H9 (cell line): ENCODE data around the gene DENND5B. TPM values are rescaled to one million over a fixed set of nuclear protein-coding genes. Genes with fewer than 3 reads are reported as not detected.

ENCODE experiments used
- DNase-seq: peaks from one replicate; pipeline ENCODE4 v3.0.0-alpha.2; 2017
- H2AFZ ChIP-seq: one replicate; pipeline ENCODE4 v1.6.1; 2013; ENCODE audit warnings: mild to moderate bottlenecking, low read length, control low read depth, moderate library complexity
- H2AK5ac ChIP-seq: 2 replicates; pipeline ENCODE4 v1.6.1; 2013; ENCODE audit warnings: low read length, control low read depth, mixed read lengths; ENCODE audit not compliant: insufficient read length
- H2BK120ac ChIP-seq: one replicate; pipeline ENCODE4 v1.6.1; 2013; ENCODE audit warnings: low read depth, mild to moderate bottlenecking, low read length, control low read depth, inconsistent platforms; ENCODE audit not compliant: poor library complexity, severe bottlenecking
- H2BK12ac ChIP-seq: 2 replicates; pipeline ENCODE4 v1.6.1; 2013; ENCODE audit warnings: low read length, control low read depth, mixed read lengths, low read depth; ENCODE audit not compliant: insufficient read length
- H2BK15ac ChIP-seq: 2 replicates; pipeline ENCODE4 v1.6.1; 2013; ENCODE audit warnings: low read depth, low read length, control low read depth
- H2BK20ac ChIP-seq: one replicate; pipeline ENCODE4 v1.6.1; 2013; ENCODE audit warnings: low read depth, mild to moderate bottlenecking, low read length, control low read depth, inconsistent platforms; ENCODE audit not compliant: poor library complexity, severe bottlenecking
- H2BK5ac ChIP-seq: 2 replicates; pipeline ENCODE4 v1.6.1; 2013; ENCODE audit warnings: low read length, control low read depth, mixed read lengths; ENCODE audit not compliant: insufficient read length
- H3K14ac ChIP-seq: 2 replicates; pipeline ENCODE4 v1.6.1; 2013; ENCODE audit warnings: low read length, control low read depth; ENCODE audit not compliant: insufficient read depth
- H3K18ac ChIP-seq: 2 replicates; pipeline ENCODE4 v1.6.1; 2013; ENCODE audit warnings: low read depth, mild to moderate bottlenecking, mixed read lengths, low read length, control low read depth; ENCODE audit not compliant: insufficient read length
- H3K23ac ChIP-seq: 2 replicates; pipeline ENCODE4 v1.6.1; 2013; ENCODE audit warnings: low read length, control low read depth, mixed read lengths, low read depth; ENCODE audit not compliant: insufficient read length
- H3K23me2 ChIP-seq: 2 replicates; pipeline ENCODE4 v1.6.1; 2013; ENCODE audit warnings: low read depth, mild to moderate bottlenecking, mixed read lengths, low read length, control low read depth; ENCODE audit not compliant: insufficient read length, poor library complexity, severe bottlenecking
- H3K27ac ChIP-seq: 2 replicates; pipeline ENCODE4 v1.5.1; 2013; ENCODE audit warnings: low read length, control low read depth, mixed read lengths, low read depth; ENCODE audit not compliant: insufficient read length
- H3K27me3 ChIP-seq: 2 replicates; pipeline ENCODE4 v1.6.1; 2013; ENCODE audit warnings: low read length, control low read depth, inconsistent platforms; ENCODE audit not compliant: insufficient read depth
- H3K4ac ChIP-seq: 2 replicates; pipeline ENCODE4 v1.6.1; 2013; ENCODE audit warnings: low read depth, mild to moderate bottlenecking, control low read depth, inconsistent platforms, low read length, moderate library complexity
- H3K4me1 ChIP-seq: 2 replicates; pipeline ENCODE4 v1.6.1; 2013; ENCODE audit warnings: low read length, control low read depth, inconsistent platforms; ENCODE audit not compliant: insufficient read depth
- H3K4me2 ChIP-seq: 2 replicates; pipeline ENCODE4 v1.6.1; 2013; ENCODE audit warnings: low read length, control low read depth, mixed read lengths; ENCODE audit not compliant: insufficient read length, insufficient read depth
- H3K56ac ChIP-seq: 2 replicates; pipeline ENCODE4 v1.6.1; 2013; ENCODE audit warnings: low read depth, mild to moderate bottlenecking, mixed read lengths, low read length, control low read depth; ENCODE audit not compliant: insufficient read length
- H3K79me1 ChIP-seq: 2 replicates; pipeline ENCODE4 v1.6.1; 2013; ENCODE audit warnings: low read depth, mild to moderate bottlenecking, moderate library complexity, low read length, control low read depth, inconsistent platforms; ENCODE audit not compliant: insufficient read depth, poor library complexity, severe bottlenecking
- H3K79me2 ChIP-seq: 2 replicates; pipeline ENCODE4 v1.6.1; 2013; ENCODE audit warnings: low read length, control low read depth, inconsistent platforms; ENCODE audit not compliant: insufficient read depth
- H3K9ac ChIP-seq: 2 replicates; pipeline ENCODE4 v1.6.1; 2013; ENCODE audit warnings: low read length, control low read depth, mixed read lengths; ENCODE audit not compliant: insufficient read length; ENCODE audit errors: extremely low read depth
- H3K9me3 ChIP-seq: one replicate; pipeline ENCODE4 v1.6.1; 2013; ENCODE audit warnings: low read depth, low read length, inconsistent platforms; ENCODE audit not compliant: control insufficient read depth
- H3T11ph ChIP-seq: one replicate; pipeline ENCODE4 v1.6.1; 2013; ENCODE audit warnings: mild to moderate bottlenecking, low read length, control low read depth, inconsistent platforms
- H4K20me1 ChIP-seq: one replicate; pipeline ENCODE4 v1.6.1; 2013; ENCODE audit not compliant: control insufficient read depth, insufficient read length, insufficient read depth
- H4K5ac ChIP-seq: 2 replicates; pipeline ENCODE4 v1.6.1; 2013; ENCODE audit warnings: low read depth, mild to moderate bottlenecking, mixed read lengths, low read length, control low read depth; ENCODE audit not compliant: insufficient read length
- H4K8ac ChIP-seq: replicated peaks from 2 replicates; pipeline ENCODE4 v1.6.1; 2013; ENCODE audit warnings: low read length, control low read depth, mixed read lengths, low read depth; ENCODE audit not compliant: insufficient read length
- H4K91ac ChIP-seq: 2 replicates; pipeline ENCODE4 v1.6.1; 2013; ENCODE audit warnings: low read depth, mild to moderate bottlenecking, moderate library complexity, mixed read lengths, low read length, control low read depth; ENCODE audit not compliant: insufficient read length
- H3K27ac Mint-ChIP-seq, 3 experiments: 2 replicates in 2 of 3; 3 replicates in 1 of 3; pipeline ENCODE4 v1.8.0; 2020 to 2021; ENCODE audit warnings: mixed read lengths in 3 of 3, mild to moderate bottlenecking in 1 of 3, moderate library complexity in 1 of 3
- H3K27me3 Mint-ChIP-seq: 2 replicates; pipeline ENCODE4 v1.8.0; 2021; ENCODE audit warnings: low read depth, mild to moderate bottlenecking, moderate library complexity, mixed read lengths
- H3K36me3 Mint-ChIP-seq, 3 experiments: 2 replicates in 2 of 3; 3 replicates in 1 of 3; pipeline ENCODE4 v1.8.0; 2020 to 2021; ENCODE audit warnings: low read depth in 3 of 3, mixed read lengths in 3 of 3; ENCODE audit not compliant: insufficient read depth in 1 of 3
- H3K4me1 Mint-ChIP-seq, 2 experiments: 2 replicates each; pipeline ENCODE4 v1.8.0; 2020; ENCODE audit warnings: mixed read lengths in 2 of 2
- H3K4me3 Mint-ChIP-seq, 2 experiments: 2 replicates in 1 of 2; 3 replicates in 1 of 2; pipeline ENCODE4 v1.8.0; 2020 to 2021; ENCODE audit warnings: mild to moderate bottlenecking in 2 of 2, mixed read lengths in 2 of 2, moderate library complexity in 1 of 2
- H3K9me3 Mint-ChIP-seq, 2 experiments: 2 replicates in 1 of 2; 3 replicates in 1 of 2; pipeline ENCODE4 v1.8.0; 2020; ENCODE audit warnings: mild to moderate bottlenecking in 2 of 2, mixed read lengths in 2 of 2, moderate library complexity in 1 of 2
- WGBS: extraction: QIAGEN DNeasy Blood & Tissue Kit; methylation state at CpG from one replicate; pipeline ENCODE4 v1.1.7; 2013; ENCODE audit warnings: missing lambda C conversion rate, low lambda C conversion rate, mixed read lengths; ENCODE audit not compliant: insufficient read length; ENCODE audit errors: extremely low coverage; 5-methylcytosine and 5-hydroxymethylcytosine counted together
- total RNA-seq: library from RNA; stranded (reverse); gene quantifications from 2 replicates; pipeline ENCODE4 v1.2.1, GENCODE V29; 2021
- TF ChIP-seq, protein P1 (sequence below): fragments of 200-600 bp; sonication (generic); conservative IDR thresholded peaks from 3 replicates; pipeline ENCODE4 v1.8.0; 2021; ENCODE audit warnings: antibody characterized with exemption, mild to moderate bottlenecking

DENND5B gene
- total RNA-seq, 1 experiment from 2014 or later, result 13.4 TPM

DNA sequence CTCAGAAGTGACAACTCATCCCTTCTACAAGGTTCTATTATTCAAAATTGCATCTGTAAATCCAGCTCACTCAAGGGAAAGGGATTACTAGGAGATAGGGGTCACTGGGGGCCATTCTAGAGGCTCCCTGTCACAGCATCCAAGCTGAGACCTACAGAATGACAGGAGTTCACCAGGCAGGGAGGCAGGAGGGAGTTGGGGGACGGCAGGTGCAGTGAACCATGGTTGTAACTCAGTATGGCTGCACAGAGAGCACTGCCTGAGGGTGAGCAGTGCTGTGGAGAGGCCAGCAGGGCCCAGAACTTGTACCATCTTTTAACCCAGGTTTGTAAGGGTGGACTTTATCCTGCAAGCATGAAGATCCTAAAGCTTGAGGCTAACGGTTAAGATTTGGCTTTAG is 227.1 kb downstream of the DENND5B start:
- no peaks in the 10 kb centered on the region for H3K27me3 ChIP-seq
- no peaks in the 10 kb centered on the region for H3K79me2 ChIP-seq
- H3K23ac ChIP-seq, result no peak overlapping the region
- no peak overlapping the region for H2AFZ ChIP-seq
- Mint-ChIP-seq H3K9me3 (no peaks in the 10 kb centered on the region), H3K36me3 (peaks cover 0 to 4% (median 0%) of the 10 kb centered on the region in 3 experiments; a peak in 1 of 7 replicates), H3K27me3 (no peaks in the 10 kb centered on the region), H3K27ac (peak overlapping the region in 2 of 3 experiments; percentile 11 to 93; a peak in 4 of 7 replicates), H3K4me1 (peaks cover 46 to 51% of the 10 kb centered on the region in 2 experiments), H3K4me3 (no peak overlapping the region)
- H2BK12ac ChIP-seq, result no peak overlapping the region
- no peak overlapping the region for H2BK5ac ChIP-seq
- TF ChIP-seq, protein P1, sequence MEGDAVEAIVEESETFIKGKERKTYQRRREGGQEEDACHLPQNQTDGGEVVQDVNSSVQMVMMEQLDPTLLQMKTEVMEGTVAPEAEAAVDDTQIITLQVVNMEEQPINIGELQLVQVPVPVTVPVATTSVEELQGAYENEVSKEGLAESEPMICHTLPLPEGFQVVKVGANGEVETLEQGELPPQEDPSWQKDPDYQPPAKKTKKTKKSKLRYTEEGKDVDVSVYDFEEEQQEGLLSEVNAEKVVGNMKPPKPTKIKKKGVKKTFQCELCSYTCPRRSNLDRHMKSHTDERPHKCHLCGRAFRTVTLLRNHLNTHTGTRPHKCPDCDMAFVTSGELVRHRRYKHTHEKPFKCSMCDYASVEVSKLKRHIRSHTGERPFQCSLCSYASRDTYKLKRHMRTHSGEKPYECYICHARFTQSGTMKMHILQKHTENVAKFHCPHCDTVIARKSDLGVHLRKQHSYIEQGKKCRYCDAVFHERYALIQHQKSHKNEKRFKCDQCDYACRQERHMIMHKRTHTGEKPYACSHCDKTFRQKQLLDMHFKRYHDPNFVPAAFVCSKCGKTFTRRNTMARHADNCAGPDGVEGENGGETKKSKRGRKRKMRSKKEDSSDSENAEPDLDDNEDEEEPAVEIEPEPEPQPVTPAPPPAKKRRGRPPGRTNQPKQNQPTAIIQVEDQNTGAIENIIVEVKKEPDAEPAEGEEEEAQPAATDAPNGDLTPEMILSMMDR, result no peak
- H4K8ac ChIP-seq, result no peak overlapping the region
- no peaks in the 10 kb centered on the region for H3K79me1 ChIP-seq
- no peak overlapping the region for H4K91ac ChIP-seq
- no peak overlapping the region for H2BK15ac ChIP-seq
- no peaks in the 10 kb centered on the region for H3K9me3 ChIP-seq
- H3K4me2 ChIP-seq, result no peak overlapping the region
- no peak overlapping the region; the same call in 1 of the 2 replicates for H3K4ac ChIP-seq
- DNase-seq, result no peak
- H3K4me1 ChIP-seq, result peaks cover 10% of the 10 kb centered on the region; the same call in 1 of the 2 replicates
- no peaks in the 10 kb centered on the region for H4K20me1 ChIP-seq
- H3K18ac ChIP-seq, result no peak overlapping the region
- no peak overlapping the region for H2BK120ac ChIP-seq
- WGBS, result no CpG with 5 or more reads among the region's 2 CpGs
- no peak overlapping the region for H4K5ac ChIP-seq
- no peak overlapping the region for H3K9ac ChIP-seq
- H3K14ac ChIP-seq, result no peak overlapping the region
- H2AK5ac ChIP-seq, result no peak overlapping the region
- no peak overlapping the region for H2BK20ac ChIP-seq
- H3T11ph ChIP-seq, result no peak overlapping the region
- no peaks in the 10 kb centered on the region for H3K23me2 ChIP-seq
- no peak overlapping the region for H3K56ac ChIP-seq
- H3K27ac ChIP-seq, result no peak overlapping the region
